PC-9 (cell line): ENCODE results near the gene CD8B. TPM values are rescaled to one million over a fixed set of nuclear protein-coding genes. Genes with fewer than 3 reads are reported as not detected.

ENCODE experiments used
- BruUV-seq: library from RNA; stranded (reverse); fragments of 400-500 nt; replicated peaks from 2 replicates; lab custom pipeline; 2021; lab: Mats Ljungman, UMichigan
- CTCF ChIA-PET: fragments of 300-600 bp; sonication (Branson Sonifier 250); formaldehyde crosslinking; loops from one replicate; lab custom pipeline; 2022; ENCODE audit warnings: antibody characterized with exemption; lab: Charles Lee
- POLR2A ChIA-PET: fragments of 300-600 bp; sonication (Branson Sonifier 250); formaldehyde crosslinking; loops from one replicate; lab custom pipeline; 2022; ENCODE audit warnings: antibody characterized with exemption; ENCODE audit not compliant: unreplicated experiment; lab: Charles Lee
- DNase-seq, 2 experiments: peaks; one replicate each; pipeline versions ENCODE4 v3.0.0 to v3.0.0-alpha.2; 2015 to 2022; ENCODE audit warnings: mixed read lengths in 1 of 2
- H2AFZ ChIP-seq: fragments of 200-600 bp; sonication (generic); 2 replicates; pipeline ENCODE4 v1.8.1; 2017; ENCODE audit warnings: antibody characterized with exemption
- H3F3A ChIP-seq: fragments of 200-600 bp; sonication (generic); 2 replicates; pipeline ENCODE4 v1.8.1; 2017; ENCODE audit warnings: antibody characterized with exemption, mild to moderate bottlenecking, low read depth; ENCODE audit not compliant: insufficient read depth
- H3K27ac ChIP-seq: fragments of 200-600 bp; sonication (generic); 2 replicates; pipeline ENCODE4 v1.6.1; 2016; ENCODE audit warnings: mixed run types
- H3K27me3 ChIP-seq: fragments of 200-600 bp; sonication (generic); 2 replicates; pipeline ENCODE4 v1.6.1; 2016; ENCODE audit warnings: low read depth, mixed run types; ENCODE audit not compliant: insufficient read depth
- H3K36me3 ChIP-seq: fragments of 200-600 bp; sonication (generic); 2 replicates; pipeline ENCODE4 v1.6.1; 2016; ENCODE audit warnings: low read depth, mixed run types
- H3K4me1 ChIP-seq: fragments of 200-600 bp; sonication (generic); replicated peaks from 2 replicates; pipeline ENCODE4 v1.6.1; 2016; ENCODE audit warnings: mixed run types; ENCODE audit not compliant: insufficient read depth
- H3K4me2 ChIP-seq: fragments of 200-600 bp; sonication (generic); 2 replicates; pipeline ENCODE4 v1.6.1; 2017; ENCODE audit warnings: mixed run types
- H3K4me3 ChIP-seq: fragments of 200-600 bp; sonication (generic); 2 replicates; pipeline ENCODE4 v1.6.1; 2016; ENCODE audit warnings: mixed run types
- H3K79me2 ChIP-seq: fragments of 200-600 bp; sonication (generic); 2 replicates; pipeline ENCODE4 v1.6.1; 2017; ENCODE audit warnings: low read depth, mixed run types
- H3K9me2 ChIP-seq: fragments of 200-600 bp; sonication (generic); 2 replicates; pipeline ENCODE4 v1.8.1; 2017; ENCODE audit warnings: mild to moderate bottlenecking; ENCODE audit not compliant: insufficient read depth
- H3K9me3 ChIP-seq: fragments of 200-600 bp; sonication (generic); 2 replicates; pipeline ENCODE4 v1.8.1; 2016; ENCODE audit warnings: low read depth; ENCODE audit not compliant: insufficient read depth
- H4K20me1 ChIP-seq: fragments of 200-600 bp; sonication (generic); 2 replicates; pipeline ENCODE4 v1.8.1; 2017; ENCODE audit not compliant: insufficient read depth
- CTCF ChIP-seq: fragments of 200-600 bp; sonication (generic); conservative IDR thresholded peaks from 2 replicates; pipeline ENCODE4 v1.6.1; 2017; ENCODE audit warnings: mixed run types, antibody characterized with exemption, mild to moderate bottlenecking, moderate library complexity
- EZH2 ChIP-seq: fragments of 200-600 bp; sonication (generic); IDR thresholded peaks from 2 replicates; pipeline ENCODE4 v1.8.0; 2017; ENCODE audit warnings: antibody characterized with exemption, low read depth
- intact Hi-C: fragments of 100-400 bp; cut with micrococcal nuclease; formaldehyde crosslinking; loops from one replicate; pipeline ENCODE4 v1.10.0; 2022; ENCODE audit not compliant: unreplicated experiment
- total RNA-seq: library from RNA; stranded (reverse); gene quantifications from 2 replicates; pipeline ENCODE4 v1.2.3, GENCODE V29; 2021

Gene CD8B
- total RNA-seq, 1 experiment from 2014 or later: not detected

DNA sequence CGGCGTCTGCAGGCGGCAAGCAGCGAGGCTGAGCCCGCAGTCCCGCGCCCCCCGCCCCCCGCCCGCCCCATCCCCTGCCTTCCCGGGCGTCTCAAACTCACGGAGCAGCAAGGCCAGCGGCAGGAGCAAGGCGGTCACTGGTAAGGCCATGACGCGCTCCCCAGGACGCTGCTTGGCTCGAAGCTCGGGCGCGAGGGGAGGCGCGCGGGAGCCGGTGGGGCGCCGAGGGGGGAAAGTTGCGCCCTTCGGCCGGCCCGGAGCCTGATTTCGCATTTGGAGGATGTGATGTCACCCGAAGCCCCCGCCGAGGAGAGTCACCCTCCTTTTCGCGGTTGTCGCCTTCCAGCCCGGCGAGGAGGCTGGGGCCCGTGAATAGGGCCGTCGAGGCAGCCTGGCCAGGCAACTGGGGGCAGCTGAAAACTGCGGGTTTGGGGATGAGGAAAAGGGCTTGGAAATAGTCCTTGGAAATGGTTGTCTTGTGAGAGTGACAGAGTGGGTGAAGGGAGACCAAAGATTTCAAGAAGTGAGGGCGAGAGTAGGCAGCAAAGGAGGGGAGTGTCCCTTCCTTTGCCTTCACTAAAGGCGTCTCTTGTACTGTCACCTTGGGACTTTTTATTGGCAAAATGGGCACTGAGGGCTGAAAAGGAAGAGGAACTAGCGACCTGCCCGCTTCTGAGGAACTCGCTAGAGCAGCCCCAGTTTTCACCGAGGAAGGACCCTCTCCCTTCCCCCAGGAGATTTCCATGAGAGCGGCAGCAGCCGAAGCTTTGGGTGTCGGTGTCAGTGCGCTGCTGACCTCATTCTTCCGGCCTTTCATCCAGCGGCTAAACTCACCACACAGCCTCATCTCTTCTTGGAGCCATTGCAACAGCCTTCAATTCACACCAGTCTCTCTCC, 70.8 kb downstream of the CD8B start, which contains the start of gene CD8A:
TSS of gene CD8A (minus strand) at position 238 of the 897 bp plus-strand sequence. CDS start at position 150, 88 bp downstream.
- no peaks in the 10 kb centered on the region for H3K36me3 ChIP-seq
- no peaks in the 10 kb centered on the region for H3K27me3 ChIP-seq
- no peaks in the 10 kb centered on the region for H3K79me2 ChIP-seq
- H3K9me2 ChIP-seq: no peaks in the 10 kb centered on the region
- POLR2A ChIA-PET: no interaction called here
- no peaks in the 10 kb centered on the region for H3K4me1 ChIP-seq
- CTCF ChIA-PET: no interaction called here
- no peak for TF ChIP-seq CTCF
- TF ChIP-seq EZH2: no peak
- no peaks in the 10 kb centered on the region for H3K9me3 ChIP-seq
- no peaks in the 10 kb centered on the region for H3F3A ChIP-seq
- no peak within 1 kb of the TSS for H2AFZ ChIP-seq
- no TSS peak for BruUV-seq
- intact Hi-C loops: no loop called here
- no peaks in the 10 kb centered on the region for H4K20me1 ChIP-seq
- H3K4me3 ChIP-seq: no peak within 1 kb of the TSS
- no peak for DNase-seq
- no peak within 1 kb of the TSS for H3K27ac ChIP-seq
- H3K4me2 ChIP-seq: no peak within 1 kb of the TSS

- POLR2A ChIA-PET: no interaction called here
- DNase-seq: no peak
- no peaks in the 10 kb centered on the region for H3K9me3 ChIP-seq
- CTCF ChIA-PET: no interaction called here
- no peaks in the 10 kb centered on the region for H4K20me1 ChIP-seq
- no peak overlapping the region for H2AFZ ChIP-seq
- H3K4me3 ChIP-seq: no peak overlapping the region
- no peaks in the 10 kb centered on the region for H3K4me1 ChIP-seq
- H3K27ac ChIP-seq: no peak overlapping the region
- H3K4me2 ChIP-seq: no peak overlapping the region
- H3K9me2 ChIP-seq: no peaks in the 10 kb centered on the region
- intact Hi-C loops: no loop called here
- no peak for TF ChIP-seq CTCF
- no peaks in the 10 kb centered on the region for H3K79me2 ChIP-seq
- H3K27me3 ChIP-seq: no peaks in the 10 kb centered on the region
- H3F3A ChIP-seq: no peaks in the 10 kb centered on the region
- BruUV-seq: no TSS peak
- no peaks in the 10 kb centered on the region for H3K36me3 ChIP-seq
These were observed 71.5 kb downstream of the CD8B start for GRCh38 chr2:86790134-86790675.

- Histone ChIP-seq H3K36me3 (no peaks in the 10 kb centered on the region), H3K4me2 (no peak overlapping the region), H3K27me3 (no peaks in the 10 kb centered on the region), H3K9me3 (no peaks in the 10 kb centered on the region), H3K4me3 (no peak overlapping the region), H3K27ac (no peak overlapping the region), H3K9me2 (no peaks in the 10 kb centered on the region), H3K79me2 (no peaks in the 10 kb centered on the region), H2AFZ (no peak overlapping the region), H4K20me1 (no peaks in the 10 kb centered on the region; the same call in 1 of the 2 replicates), H3K4me1 (no peaks in the 10 kb centered on the region), H3F3A (no peaks in the 10 kb centered on the region)
- BruUV-seq: no TSS peak
- ChIA-PET CTCF (no interaction called here), POLR2A (no interaction called here)
- intact Hi-C loops: no loop called here
- TF ChIP-seq CTCF: no peak
- TF ChIP-seq EZH2: no peak
- no peak for DNase-seq
These were observed 72.0 kb downstream of the CD8B start for GRCh38 chr2:86789687-86790133.
